Stimulated activated CD4-positive, alpha-beta T cell treated with anti-CD3 and anti-CD28 coated beads, Interleukin-12 subunit alpha, Interleukin-12 subunit beta, amount 100 ng/mL, for 48 hours (primary cell): ENCODE data around the gene OR2F2.

Experiments
- DNase-seq, 3 donors: peaks; one replicate each; pipeline ENCODE4 v3.0.0-alpha.2; 2020; ENCODE audit warnings: low read depth in 2 of 3, low spot score in 1 of 3

OR2F2 gene

GRCh38 chr7:143913945-143914615 is 21.0 kb upstream of the OR2F2 start:
- DNase-seq = no peak

- DNase-seq = no peak
These were observed 19.9 kb upstream of the OR2F2 start for GRCh38 chr7:143914938-143915652.

- no peak for DNase-seq
These were observed 10.2 kb upstream of the OR2F2 start for GRCh38 chr7:143924851-143925250.

- peak in 1 of 3 donors; percentile 6 for DNase-seq
These were observed 5.7 kb upstream of the OR2F2 start for GRCh38 chr7:143929224-143929920.

- DNase-seq = no peak
These were observed 3.3 kb upstream of the OR2F2 start for GRCh38 chr7:143931739-143932138.

GRCh38 chr7:143936087-143937009 is 1.3 kb downstream of the OR2F2 start:
- no peak for DNase-seq

GRCh38 chr7:143938379-143939243 is 3.6 kb downstream of the OR2F2 start:
- no peak for DNase-seq

- no peak for DNase-seq
These were observed 10.4 kb downstream of the OR2F2 start for GRCh38 chr7:143945423-143945822.

GRCh38 chr7:143947111-143947510 is 12.1 kb downstream of the OR2F2 start:
- DNase-seq = no peak

- DNase-seq = no peak
These were observed 13.7 kb downstream of the OR2F2 start for GRCh38 chr7:143948733-143949132.

GRCh38 chr7:143953421-143953820 is 18.4 kb downstream of the OR2F2 start:
- DNase-seq = no peak

- no peak for DNase-seq
These were observed 19.1 kb downstream of the OR2F2 start for GRCh38 chr7:143954135-143954534.

GRCh38 chr7:143954544-143954943 is 19.5 kb downstream of the OR2F2 start, which contains the start of gene OR2F1:
TSS of gene OR2F1 (plus strand) at chr7:143954844. CDS start at chr7:143959971, 5,127 bp downstream.
- DNase-seq = no peak

- DNase-seq = no peak
These were observed 23.7 kb downstream of the OR2F2 start for GRCh38 chr7:143958781-143959180.

GRCh38 chr7:143960813-143961610 is 26.0 kb downstream of the OR2F2 start:
- DNase-seq = no peak

- DNase-seq = no peak
These were observed 30.2 kb downstream of the OR2F2 start for GRCh38 chr7:143965280-143965679.

- DNase-seq = no peak
These were observed 32.4 kb downstream of the OR2F2 start for GRCh38 chr7:143967398-143967797.

- DNase-seq = no peak
These were observed 38.9 kb downstream of the OR2F2 start for GRCh38 chr7:143973870-143974416.

GRCh38 chr7:143974459-143974858 is 39.4 kb downstream of the OR2F2 start:
- DNase-seq = no peak
